GM19397 (cell line): ENCODE results near the gene ETV6.

Experiments
- ATAC-seq: cut with Tn5 transposase; IDR thresholded peaks from one replicate; pipeline ENCODE4 v1.9.1; 2021; ENCODE audit warnings: mild to moderate bottlenecking, moderate library complexity; ENCODE audit not compliant: unreplicated experiment

ETV6 gene

DNA sequence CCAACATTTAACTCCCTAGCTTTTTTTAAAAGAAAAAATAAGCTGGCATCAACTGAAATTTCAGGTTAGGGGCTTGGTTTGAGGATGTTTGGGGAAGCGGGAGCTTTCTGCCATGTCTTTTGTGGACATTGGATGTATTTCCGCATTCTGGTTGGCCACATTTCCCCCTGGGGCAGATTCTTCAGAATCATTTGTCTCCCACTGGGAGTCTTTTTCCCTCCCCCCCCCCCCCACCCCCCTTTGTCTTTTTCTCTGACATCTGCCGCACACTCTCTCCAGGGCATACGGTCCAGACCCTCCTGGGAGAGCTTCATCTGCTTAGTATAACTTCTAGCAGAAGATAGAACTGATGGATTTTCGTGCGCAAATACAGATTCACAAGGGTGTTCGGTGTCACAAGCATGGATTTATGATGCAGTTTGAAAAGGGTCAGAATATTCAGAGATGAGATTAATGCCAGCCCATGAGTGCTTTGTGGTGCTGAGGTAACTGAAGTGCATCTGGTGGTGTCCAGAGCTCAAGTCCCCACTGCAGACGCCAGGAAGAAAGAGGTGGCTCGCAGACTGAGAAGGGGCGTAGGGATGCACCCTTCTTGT lies 40.2 kb downstream of the ETV6 start:
- ATAC-seq = no peak

DNA sequence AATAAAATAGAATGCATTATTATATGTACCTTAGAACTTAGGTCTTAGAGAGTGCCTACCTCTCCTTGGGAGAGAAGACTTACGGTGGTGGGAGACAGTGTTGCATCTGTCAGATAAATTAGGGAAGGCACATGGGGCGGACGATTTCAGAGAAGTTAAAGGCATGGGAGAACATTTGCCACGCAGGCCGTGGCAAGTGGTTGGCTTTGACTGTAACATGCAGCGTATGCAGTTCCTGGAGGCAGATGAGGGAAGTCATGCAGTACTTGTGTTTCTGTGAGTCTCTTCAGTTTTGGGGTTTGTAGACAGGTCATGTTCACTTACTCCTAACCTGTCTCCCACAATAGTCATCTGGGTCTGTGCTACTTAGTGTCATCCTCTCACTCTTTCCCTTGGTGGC lies 43.6 kb downstream of the ETV6 start:
- ATAC-seq = no peak

DNA sequence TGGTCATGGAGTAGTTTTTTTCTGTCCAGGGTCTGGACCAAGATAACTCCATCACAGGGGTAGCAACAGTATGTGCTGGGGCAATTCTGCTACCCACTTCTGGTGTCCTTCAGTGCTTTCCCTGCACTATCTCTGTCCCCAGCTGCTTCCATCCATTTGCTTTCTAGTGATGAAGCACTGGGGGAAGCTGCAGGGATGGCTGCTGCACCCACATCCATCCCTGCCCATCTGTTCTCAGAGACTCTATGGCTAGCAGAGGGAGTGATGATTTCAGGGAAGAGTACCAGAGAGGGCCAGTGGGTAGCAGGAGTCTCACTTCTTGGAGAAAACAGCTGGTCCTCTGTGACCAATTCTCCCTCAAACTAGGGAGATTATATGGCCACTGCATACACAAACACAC lies 44.1 kb downstream of the ETV6 start:
- no peak for ATAC-seq

DNA sequence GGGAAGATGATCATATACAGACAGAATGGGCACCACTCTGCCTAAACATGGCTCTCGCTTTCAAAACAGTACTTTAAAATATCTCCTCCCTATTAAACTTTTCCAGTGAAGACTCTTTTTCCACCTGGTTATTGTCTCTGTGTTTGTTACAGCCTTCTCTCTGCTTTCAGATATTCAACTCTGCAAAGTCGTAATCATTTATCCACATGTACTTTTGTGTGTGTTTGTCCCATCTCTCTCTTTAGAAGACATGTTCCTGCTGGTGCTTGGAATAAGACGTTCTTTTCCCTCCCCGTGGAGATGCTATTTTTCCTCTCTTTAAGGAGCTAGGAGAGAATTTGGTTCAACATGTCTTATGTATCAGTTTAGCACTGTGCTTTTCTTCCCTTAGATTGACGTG lies 45.1 kb downstream of the ETV6 start:
- no peak for ATAC-seq

DNA sequence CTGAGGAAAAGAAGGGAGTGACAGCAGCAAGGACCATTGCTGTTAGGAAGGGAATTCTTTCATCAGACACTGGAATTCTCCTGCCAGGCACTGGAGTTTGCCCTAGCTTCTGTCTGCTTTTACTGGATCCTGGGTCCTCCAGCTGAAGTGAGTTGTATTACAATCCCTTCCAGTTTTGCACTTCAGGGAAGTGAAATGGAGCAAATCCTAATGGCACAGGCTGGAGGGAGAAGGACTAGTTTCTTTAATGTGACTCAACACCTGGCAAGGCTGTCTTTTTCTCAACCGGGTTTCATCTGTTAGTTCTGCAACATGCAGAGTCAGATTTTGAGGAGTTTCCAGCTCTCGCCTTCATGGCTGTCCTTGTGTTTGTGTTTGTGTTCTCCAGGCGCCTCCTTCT lies 45.8 kb downstream of the ETV6 start:
- no peak for ATAC-seq

DNA sequence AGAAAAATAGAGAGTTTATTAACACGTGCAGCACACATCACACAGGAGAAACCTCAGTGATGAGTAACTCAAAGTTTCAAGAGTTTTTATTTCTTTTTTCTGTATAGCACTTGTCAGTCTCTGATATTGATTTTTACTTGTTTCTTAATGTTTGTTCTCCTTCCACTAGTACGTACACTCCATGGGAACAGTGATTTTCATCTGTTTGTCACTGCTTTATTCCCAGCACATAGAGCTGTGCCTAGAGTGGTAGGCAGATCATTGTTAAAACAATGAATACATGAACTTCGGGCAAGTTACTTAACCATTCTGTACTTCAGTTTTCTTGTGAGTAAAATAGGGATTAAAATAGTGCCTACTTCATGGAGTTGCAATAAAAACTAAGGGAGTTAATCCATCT lies 46.6 kb downstream of the ETV6 start:
- no peak for ATAC-seq

DNA sequence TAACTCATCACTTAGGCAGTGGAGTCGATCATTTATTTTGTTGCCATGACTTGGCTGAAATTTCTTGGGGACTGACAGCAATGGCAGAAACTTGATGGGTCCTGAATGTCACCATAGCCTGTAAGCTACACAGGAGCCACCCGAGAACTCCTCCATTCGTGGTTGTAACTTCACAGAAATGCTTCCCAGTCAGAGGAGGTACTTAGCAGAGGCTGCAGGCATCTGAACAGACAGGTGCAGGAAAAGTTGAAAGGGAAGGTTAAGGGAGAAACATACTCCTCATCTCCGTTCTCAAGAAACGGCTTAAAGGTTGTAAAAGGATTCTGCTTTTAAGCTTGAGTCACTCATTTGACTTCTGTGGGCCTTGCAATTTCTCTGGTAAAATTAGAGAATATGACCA lies 47.7 kb downstream of the ETV6 start:
- no peak for ATAC-seq

DNA sequence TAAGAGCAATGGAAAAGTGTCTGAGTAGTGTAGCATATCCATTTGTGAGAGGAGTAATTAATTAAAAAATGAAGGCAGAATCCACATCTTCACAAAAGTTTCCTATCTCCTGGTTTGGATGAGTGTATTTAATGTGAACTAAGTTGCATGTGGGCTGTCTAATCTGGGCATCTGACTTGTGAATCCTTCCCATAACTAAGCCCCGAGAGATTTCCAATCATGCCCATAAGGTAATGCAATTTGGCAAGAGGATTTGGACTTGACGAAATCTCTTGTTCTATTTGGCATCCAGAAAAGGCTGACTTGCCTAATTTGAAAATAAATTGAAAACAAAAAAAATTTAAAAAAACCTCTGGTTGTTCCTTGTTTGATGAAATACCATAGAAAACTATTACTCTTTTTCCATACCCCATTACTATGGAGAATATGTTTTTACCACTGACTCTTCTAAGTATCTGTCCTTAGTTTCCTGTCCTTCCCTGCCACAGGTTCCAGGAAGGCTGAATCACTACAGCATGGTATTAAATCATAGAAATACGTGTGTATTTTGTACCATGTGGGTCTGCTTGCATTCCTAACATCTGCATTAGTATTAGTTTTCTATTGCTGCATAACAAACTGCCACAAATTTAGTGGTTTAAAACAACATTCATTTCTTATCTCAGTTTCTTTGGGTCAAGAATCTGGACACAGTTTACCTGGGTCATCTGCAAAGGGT lies 48.4 kb downstream of the ETV6 start:
- ATAC-seq = no peak

DNA sequence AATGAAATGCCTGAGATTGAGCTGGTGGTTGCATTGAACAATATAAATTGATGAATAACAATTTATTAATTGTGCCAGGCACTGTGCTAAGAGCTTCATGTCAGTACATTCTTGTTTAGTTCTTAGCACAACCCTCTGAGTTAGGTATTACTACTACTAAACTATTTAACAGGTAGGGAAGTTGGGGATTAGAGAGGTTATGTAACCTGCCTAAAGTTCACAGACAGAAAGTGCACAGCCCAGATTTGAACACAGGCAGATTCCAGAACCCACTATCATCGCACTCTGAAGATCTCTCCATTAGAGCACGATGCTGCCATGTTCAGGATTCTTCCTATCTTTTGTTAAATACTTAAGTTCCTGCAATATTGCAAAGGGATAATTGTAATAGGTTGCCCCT lies 49.3 kb downstream of the ETV6 start:
- ATAC-seq = no peak

DNA sequence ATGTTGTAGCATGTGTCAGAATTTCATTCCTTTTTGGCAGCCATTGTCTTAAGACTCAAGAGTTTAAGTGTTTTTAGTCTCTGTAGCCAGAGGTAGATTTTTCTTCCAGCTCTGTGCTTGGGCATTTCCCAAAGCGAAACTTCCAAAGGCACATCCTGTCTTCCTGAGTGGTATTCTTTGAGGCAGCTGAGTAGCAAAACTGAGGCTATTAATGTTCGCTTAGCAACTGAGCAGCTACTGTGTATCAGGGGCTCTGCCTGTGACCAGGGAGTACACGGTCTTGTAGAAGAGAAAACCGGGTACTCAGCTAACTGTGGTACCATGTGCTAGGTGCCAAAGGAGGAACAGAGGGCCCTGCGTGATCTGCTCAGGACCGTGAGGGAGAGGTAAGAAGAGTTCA lies 52.0 kb downstream of the ETV6 start:
- ATAC-seq = no peak

DNA sequence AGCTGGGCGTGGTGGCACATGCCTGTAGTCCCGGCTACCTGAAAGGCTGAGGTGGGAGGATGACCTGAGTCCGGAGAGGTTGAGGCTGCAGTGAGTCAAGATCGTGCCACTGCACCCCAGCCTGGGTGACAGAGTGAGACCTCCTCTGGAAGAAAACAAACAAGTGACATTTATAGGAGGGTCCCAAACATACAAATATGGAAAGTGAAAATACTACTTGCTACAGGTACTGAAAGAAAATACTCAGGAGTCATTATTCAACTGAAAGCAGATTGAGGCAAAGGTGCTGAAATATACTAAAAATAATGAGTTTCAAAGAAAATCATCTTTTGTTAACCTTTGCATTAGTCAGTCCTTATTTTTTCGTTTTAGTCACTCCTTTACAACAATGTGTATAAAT lies 53.5 kb downstream of the ETV6 start:
- ATAC-seq = no peak

DNA sequence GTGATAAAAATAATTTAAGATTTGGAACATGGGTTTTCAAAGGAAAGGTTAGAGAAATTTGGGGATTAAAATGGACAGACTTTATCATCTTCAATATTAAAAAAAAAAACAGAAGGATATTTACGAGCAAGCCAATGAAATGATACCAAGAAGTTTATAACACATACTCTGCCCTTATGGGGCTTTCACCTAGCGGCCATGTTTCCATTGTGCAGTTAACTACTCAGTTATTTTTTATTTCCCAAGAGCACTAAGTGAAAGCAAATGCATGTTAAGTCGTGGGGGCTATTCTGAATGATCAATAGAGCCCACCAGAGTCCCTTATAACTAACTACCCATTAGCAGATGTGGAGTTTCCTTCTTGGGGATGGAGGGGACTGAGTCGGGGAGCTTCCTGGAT lies 53.9 kb downstream of the ETV6 start:
- no peak for ATAC-seq

DNA sequence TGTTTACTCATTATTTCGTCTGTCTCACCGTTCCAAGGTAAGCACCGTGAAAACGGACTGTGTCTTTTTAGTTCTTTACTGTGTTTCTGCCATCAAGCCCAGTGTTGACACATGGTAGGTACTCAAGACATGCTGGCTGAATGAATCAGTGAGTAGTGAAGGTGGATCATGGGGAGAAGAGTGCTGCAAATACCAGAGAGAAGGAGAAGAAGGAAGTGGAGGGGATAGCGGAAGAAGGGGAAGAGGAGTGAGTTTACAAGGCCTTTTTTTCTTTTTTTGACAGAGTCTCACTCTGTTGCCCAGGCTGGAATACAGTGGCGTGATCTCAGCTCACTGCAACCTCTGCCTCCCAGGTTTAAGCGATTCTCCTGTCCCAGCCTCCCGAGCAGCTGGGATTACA lies 54.6 kb downstream of the ETV6 start:
- ATAC-seq = no peak

DNA sequence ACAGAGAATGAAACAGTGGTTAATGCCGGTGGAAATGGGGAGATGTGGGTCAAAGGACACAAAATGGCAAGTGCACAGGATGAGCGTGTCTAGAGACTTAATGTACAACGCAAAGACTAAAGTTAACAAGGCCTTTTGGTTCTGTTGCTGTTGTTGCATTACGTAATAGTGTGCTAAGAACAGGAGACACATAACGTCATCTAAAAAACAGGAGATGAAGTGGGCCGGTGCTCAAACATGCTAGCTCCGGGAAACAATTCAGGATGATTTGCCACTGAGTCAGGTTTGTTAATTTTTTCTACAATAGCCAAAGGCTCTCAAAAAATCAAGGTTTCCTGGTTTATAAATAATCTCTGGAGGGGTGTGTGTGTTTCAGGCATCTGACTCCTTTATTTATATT lies 55.5 kb downstream of the ETV6 start:
- no peak for ATAC-seq

DNA sequence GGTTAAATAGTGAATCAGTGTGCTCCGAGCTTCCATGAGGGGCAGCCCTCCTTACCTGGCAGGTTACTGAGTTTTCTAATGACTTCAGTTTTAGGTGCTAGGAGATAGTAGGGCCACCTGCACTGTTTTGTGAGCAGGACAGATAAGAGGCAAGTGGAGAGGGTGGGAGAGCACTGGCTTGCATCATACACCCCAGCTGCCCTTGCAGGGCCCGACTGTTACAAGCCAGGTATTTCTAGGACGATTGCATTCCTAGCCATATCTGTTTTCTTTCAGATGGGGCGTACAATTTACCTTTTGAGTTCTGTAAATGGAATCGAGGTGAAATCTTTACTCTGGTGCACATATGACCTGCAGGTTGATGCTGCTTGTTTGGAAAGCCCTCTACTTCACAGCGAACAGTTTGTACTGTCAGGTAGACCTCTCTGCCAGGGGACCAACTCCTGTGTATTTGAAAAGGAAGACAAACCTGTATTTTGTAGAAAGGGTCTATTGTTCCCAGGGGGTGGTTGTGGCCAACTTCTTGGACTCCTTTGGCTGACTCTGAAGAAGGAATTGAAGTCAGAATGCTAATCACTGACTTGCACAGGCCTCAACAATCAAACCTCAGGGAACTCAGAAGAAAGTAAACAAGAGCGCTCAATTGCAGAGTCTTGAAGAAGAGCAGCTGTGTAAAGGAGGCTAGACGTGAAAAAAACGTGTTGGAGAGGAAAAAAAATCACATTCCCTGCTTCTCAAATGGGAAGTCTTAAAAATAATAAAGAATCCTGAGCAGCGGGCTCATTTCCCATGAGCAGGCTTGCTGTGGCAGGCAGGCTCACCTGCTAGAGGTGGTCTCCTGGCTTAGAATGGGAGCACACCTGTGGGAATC lies 57.3 kb downstream of the ETV6 start:
- ATAC-seq = no peak

DNA sequence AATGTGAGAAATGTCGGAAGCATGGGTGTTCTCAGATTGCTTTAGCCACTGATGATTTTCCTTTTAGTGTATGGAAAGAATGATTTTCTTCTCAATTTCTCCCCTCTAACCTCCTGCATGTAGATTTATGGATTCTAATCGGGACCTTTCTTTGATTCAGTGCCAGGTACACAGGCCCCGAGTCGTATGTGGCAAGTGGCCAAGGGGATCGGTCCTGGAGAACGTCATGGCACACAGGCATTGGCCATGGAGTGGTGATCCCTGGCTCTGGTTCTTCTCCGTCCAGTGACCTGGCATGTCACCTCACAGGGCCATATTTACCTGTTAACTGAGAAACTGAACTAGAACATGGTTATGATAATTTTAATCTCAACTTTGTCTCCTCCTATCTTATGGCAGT lies 58.1 kb downstream of the ETV6 start:
- no peak for ATAC-seq

DNA sequence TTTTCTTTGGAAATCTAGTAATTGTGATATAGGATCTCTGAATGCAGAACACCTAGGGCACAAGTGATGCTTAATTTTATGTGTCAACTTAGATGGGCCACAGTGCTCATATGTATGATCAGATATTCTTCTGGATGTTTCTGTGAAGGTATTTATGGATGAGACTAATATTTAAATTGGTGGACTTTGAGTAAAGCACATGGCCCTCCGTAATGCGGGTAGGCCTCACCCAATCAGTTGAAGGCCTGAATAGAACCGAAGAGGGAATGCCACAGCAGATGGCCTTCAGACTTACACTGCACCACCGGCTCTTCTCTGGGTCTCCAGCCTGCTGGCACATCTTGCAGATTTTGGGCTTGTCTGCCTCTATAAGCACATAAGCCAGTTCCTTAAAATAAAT lies 60.0 kb downstream of the ETV6 start:
- no peak for ATAC-seq

DNA sequence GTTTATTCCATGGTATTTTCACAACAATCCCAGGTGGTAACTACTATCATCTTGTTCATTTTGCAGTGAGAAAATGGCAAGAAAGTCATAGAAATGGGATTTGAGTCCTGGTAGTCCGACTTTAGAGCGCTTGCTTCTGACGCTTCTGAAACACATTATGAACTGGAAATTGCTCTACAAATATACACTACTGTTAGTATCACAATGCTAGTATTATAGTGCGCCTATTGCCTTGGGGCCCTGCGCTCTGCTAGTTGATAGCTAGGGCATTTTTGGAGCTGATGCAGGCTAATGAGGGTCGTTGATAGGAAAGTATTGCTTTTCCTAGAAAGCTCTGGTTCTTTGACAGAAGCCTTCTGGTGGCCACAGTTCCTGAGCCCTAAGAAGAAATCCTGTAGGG lies 61.0 kb downstream of the ETV6 start:
- ATAC-seq = no peak

DNA sequence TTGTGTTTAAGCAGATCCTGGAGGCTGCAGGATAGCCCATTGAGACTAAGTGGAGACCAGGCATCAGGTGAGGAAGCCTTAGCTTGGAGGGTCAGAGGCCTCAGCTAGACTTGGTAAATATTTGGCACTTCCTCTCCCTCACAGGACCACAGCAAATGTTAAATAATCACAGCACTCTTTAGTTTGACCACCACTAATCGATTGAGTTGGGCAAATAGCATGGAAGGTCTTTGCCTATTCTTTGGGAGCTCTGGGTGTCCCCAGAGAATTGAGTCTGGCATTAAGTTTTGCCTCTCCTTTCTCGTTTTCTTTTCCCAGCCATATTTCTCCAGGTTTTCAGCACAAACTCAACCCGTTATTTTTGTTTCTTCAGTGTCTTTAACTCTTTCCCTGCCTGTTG lies 61.4 kb downstream of the ETV6 start:
- ATAC-seq = no peak

DNA sequence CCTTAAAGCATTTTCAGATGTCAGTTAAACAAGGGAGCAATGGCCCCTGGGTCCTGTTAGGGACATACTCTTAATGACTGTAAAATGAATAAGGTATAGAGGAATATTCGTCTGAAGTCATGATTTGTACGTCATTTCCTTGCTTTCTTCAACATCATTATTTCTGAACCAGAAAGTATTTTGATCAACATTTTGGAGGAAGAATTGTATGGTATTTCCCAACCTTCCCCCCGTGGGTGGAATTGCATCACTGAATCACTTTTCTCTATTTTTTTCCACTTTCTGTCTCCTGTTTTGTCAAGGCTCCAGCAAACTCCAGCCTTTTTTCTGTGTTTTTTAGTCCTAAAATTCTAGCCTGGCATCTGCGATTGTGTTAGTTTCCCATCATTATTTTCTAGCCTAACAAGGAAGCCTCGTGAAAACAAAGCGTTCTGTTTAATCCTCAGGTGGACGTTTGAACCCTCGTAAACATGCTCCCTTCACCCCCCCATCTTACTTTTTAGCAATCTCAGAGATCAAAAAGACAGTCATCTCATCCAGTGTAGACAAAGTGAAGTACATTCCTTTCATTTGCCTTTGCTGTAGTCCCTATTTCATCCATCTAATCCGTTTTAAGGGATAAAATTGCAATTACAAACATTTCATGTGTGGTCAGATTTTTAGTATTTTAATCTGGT lies 62.3 kb downstream of the ETV6 start:
- no peak for ATAC-seq

DNA sequence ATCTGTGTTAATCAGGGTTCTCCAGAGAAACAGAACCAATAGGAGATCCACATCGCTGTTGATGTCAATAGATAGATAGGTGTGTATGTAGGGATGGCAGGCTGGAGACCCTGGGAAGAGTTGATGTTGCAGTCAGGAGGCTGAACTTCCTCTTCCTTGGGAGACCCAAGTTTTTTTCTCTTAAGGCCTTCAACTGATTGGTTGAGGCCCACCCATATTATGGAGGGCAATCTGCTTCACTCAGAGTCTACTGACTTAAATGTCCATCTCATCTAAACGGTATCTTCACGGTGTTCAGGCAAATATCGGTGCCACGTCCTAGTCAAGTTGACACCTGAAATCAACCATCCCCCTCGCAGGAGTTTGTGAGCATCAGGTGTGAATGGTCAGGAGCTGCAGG lies 63.0 kb downstream of the ETV6 start:
- ATAC-seq = no peak

DNA sequence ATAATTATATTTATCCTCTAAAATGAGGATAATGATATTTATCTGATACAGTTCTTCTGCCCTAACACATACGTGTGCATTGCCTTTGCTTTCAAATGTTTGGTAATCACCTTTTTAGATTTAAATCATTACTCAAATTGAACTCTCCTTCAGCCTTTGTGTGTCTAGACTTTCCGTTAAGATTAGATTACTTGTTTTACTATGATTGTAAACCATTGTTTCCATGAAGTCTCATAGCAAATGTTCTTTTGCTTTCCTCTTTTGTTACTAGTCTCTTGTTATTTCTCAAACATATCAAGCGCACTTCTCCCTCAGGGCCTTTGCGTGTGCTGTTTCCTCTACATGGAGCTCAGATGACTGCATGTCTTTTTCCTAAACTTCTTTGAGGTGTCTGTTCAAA lies 63.7 kb downstream of the ETV6 start:
- no peak for ATAC-seq
